Right atrium auricular region (tissue), 2 donors: ENCODE results near the gene PIGU. TPM values are rescaled to one million over a fixed set of nuclear protein-coding genes. Genes with fewer than 3 reads are reported as not detected.
A peak's percentile ranks its signal among the peaks of the same experiment; 100 is the strongest.
"Not testable (repeated sequence)": the region's sequence is repeated elsewhere in the genome, so short reads cannot be mapped to it uniquely, and the experiment has no call there.

Source experiments
- DNase-seq: peaks from one replicate; pipeline ENCODE4 v3.0.0-alpha.2; 2019; ENCODE audit warnings: low spot score
- H3K27ac ChIP-seq, 2 donors: fragments of 200-600 bp; sonication (generic); 1 replicate in 1 of 2; 2 replicates in 1 of 2; pipeline ENCODE4 v1.5.1; 2016 to 2019
- H3K27me3 ChIP-seq, 2 donors: fragments of 200-600 bp; sonication (generic); one replicate each; pipeline versions ENCODE4 v1.5.1 to v1.6.0; 2017 to 2019
- H3K36me3 ChIP-seq: fragments of 200-600 bp; sonication (generic); one replicate; pipeline ENCODE4 v1.5.1; 2016
- H3K4me1 ChIP-seq, 2 donors: fragments of 200-600 bp; sonication (generic); one replicate each; pipeline versions ENCODE4 v1.5.1 to v1.6.0; 2017 to 2019
- H3K4me3 ChIP-seq, 2 donors: fragments of 200-600 bp; sonication (generic); 1 replicate in 1 of 2; 2 replicates in 1 of 2; pipeline ENCODE4 v1.5.1; 2017 to 2019; ENCODE audit warnings: mild to moderate bottlenecking in 1 of 2, moderate library complexity in 1 of 2
- H3K9me3 ChIP-seq, 2 donors: fragments of 200-600 bp; sonication (generic); one replicate each; pipeline ENCODE4 v1.5.1; 2019
- CTCF ChIP-seq, 2 donors: fragments of 200-600 bp; sonication (generic); IDR thresholded peaks; one replicate each; pipeline ENCODE4 v1.5.1; 2019; ENCODE audit warnings: antibody characterized with exemption in 2 of 2
- total RNA-seq, 2 donors: library from RNA; depleted of rRNA; stranded (reverse); fragments of >200 nt; gene quantifications; one replicate each; pipeline ENCODE4 v1.1.0, GENCODE V29; 2016

Gene PIGU
- total RNA-seq, result 10 to 100 TPM; 16.6 to 17.7 TPM

- peak in 1 of 2 donors; percentile 38 for TF ChIP-seq CTCF (IDR thresholded peaks at IDR 0.05)
- H3K4me1 ChIP-seq, result peaks cover 0 to 15% of the 10 kb centered on the region in 2 donors
- H3K27ac ChIP-seq, result peak within 1 kb of the TSS; percentile 71 to 81
- no peaks in the 10 kb centered on the region for H3K27me3 ChIP-seq
- no peaks in the 10 kb centered on the region for H3K36me3 ChIP-seq
- peak; percentile 92 for DNase-seq
- peak within 1 kb of the TSS; percentile 75 to 91 for H3K4me3 ChIP-seq
- no peaks in the 10 kb centered on the region for H3K9me3 ChIP-seq
Observed at GRCh38 chr20:34676642-34677373, at the start of gene PIGU. Gene PIGU (minus strand): TSS chr20:34677092. CDS start chr20:34677085, 7 bp downstream.

- H3K27me3 ChIP-seq, result no peaks in the 10 kb centered on the region
- H3K4me1 ChIP-seq, result no peaks in the 10 kb centered on the region
- no peak for TF ChIP-seq CTCF (IDR thresholded peaks at IDR 0.05)
- no peak overlapping the region for H3K4me3 ChIP-seq
- peak overlapping the region in 1 of 2 donors; percentile 21 for H3K27ac ChIP-seq
- H3K36me3 ChIP-seq, result peaks cover 41% of the 10 kb centered on the region
- no peak for DNase-seq
- H3K9me3 ChIP-seq, result no peaks in the 10 kb centered on the region
Observed at GRCh38 chr20:34724172-34724571, 47.3 kb upstream of the PIGU start.

GRCh38 chr20:34722560-34722959 is 45.7 kb upstream of the PIGU start:
- H3K36me3 ChIP-seq, result peaks cover 46% of the 10 kb centered on the region
- H3K4me3 ChIP-seq, H3K9me3 ChIP-seq, H3K27me3 ChIP-seq, DNase-seq, H3K27ac ChIP-seq, H3K4me1 ChIP-seq: not testable (repeated sequence)

- no peak for DNase-seq
Observed at GRCh38 chr20:34720266-34720665, 43.4 kb upstream of the PIGU start.

GRCh38 chr20:34719242-34720017 is 42.5 kb upstream of the PIGU start:
- peaks cover 33% of the 10 kb centered on the region for H3K36me3 ChIP-seq
- H3K4me3 ChIP-seq, H3K4me1 ChIP-seq: not testable (repeated sequence)

More at GRCh38 chr20:34720266-34720665, 43.4 kb upstream of the PIGU start:
- Histone ChIP-seq H3K36me3 (peaks cover 29% of the 10 kb centered on the region), H3K27ac (no peak overlapping the region), H3K27me3 (no peaks in the 10 kb centered on the region), H3K9me3 (no peaks in the 10 kb centered on the region), H3K4me3 (no peak overlapping the region), H3K4me1 (no peaks in the 10 kb centered on the region)
- TF ChIP-seq CTCF (IDR thresholded peaks at IDR 0.05), result no peak

GRCh38 chr20:34717230-34718095 is 40.6 kb upstream of the PIGU start:
- no peaks in the 10 kb centered on the region for H3K27me3 ChIP-seq
- no peak for DNase-seq
- H3K27ac ChIP-seq, result no peak overlapping the region
- peaks cover 51% of the 10 kb centered on the region for H3K36me3 ChIP-seq
- no peaks in the 10 kb centered on the region for H3K9me3 ChIP-seq
- no peak for TF ChIP-seq CTCF (IDR thresholded peaks at IDR 0.05)
- peaks cover 0 to 18% of the 10 kb centered on the region in 2 donors for H3K4me1 ChIP-seq
- no peak overlapping the region for H3K4me3 ChIP-seq

More at GRCh38 chr20:34719242-34720017, 42.5 kb upstream of the PIGU start:
- not testable (repeated sequence) for H3K27ac ChIP-seq, H3K9me3 ChIP-seq, DNase-seq, H3K27me3 ChIP-seq
